Endothelial cell of umbilical vein (primary cell): Measurements from ENCODE around the gene DDX10.

Experiments
- CTCF ChIP-seq, 2 donors: IDR thresholded peaks; 1 replicate in 1 of 2; 2 replicates in 1 of 2; pipeline ENCODE4 v1.5.1; 2011; ENCODE audit warnings: low read length in 2 of 2, mild to moderate bottlenecking in 2 of 2, moderate library complexity in 2 of 2, control low read depth in 1 of 2, inconsistent platforms in 1 of 2, low read depth in 1 of 2; ENCODE audit not compliant: insufficient read depth in 1 of 2; ENCODE audit errors: extremely low read depth in 1 of 2
- EZH2 ChIP-seq: IDR thresholded peaks from 2 replicates; pipeline ENCODE4 v1.6.1; 2012; ENCODE audit warnings: borderline replicate concordance, low read depth, mild to moderate bottlenecking, moderate library complexity, low read length, inconsistent platforms; ENCODE audit not compliant: severe bottlenecking
- FOS ChIP-seq: IDR thresholded peaks from 2 replicates; pipeline ENCODE4 v1.6.1; 2011; ENCODE audit warnings: mild to moderate bottlenecking, low read length, moderate library complexity, borderline replicate concordance; ENCODE audit not compliant: insufficient read depth
- GATA2 ChIP-seq: IDR thresholded peaks from 2 replicates; pipeline ENCODE4 v1.7.0; 2011; ENCODE audit warnings: low read depth, mild to moderate bottlenecking, moderate library complexity, mixed read lengths, low read length; ENCODE audit not compliant: insufficient read length, insufficient read depth
- MAX ChIP-seq: IDR thresholded peaks from 2 replicates; pipeline ENCODE4 v1.6.1; 2011; ENCODE audit not compliant: insufficient read depth, insufficient read length
- MYC ChIP-seq: IDR thresholded peaks from one replicate; pipeline ENCODE4 v1.6.1; 2011; ENCODE audit warnings: mild to moderate bottlenecking, low read depth, low read length
- POLR2A ChIP-seq: IDR thresholded peaks from 2 replicates; pipeline ENCODE4 v1.6.1; 2012; ENCODE audit warnings: low read depth, mild to moderate bottlenecking, control low read depth, low read length

GRCh38 chr11:108805030-108805429 lies 140.2 kb downstream of the DDX10 start:
- no peak for TF ChIP-seq CTCF (IDR thresholded peaks at IDR 0.05; ENCODE audit: extremely low read depth in 1 of 2, insufficient read depth in 1 of 2, low read depth in 1 of 2, low read length in 2 of 2)
- no peak for TF ChIP-seq GATA2
- TF ChIP-seq POLR2A, result no peak
- no peak for TF ChIP-seq EZH2
- no peak for TF ChIP-seq MYC
- TF ChIP-seq MAX, result no peak
- no peak for TF ChIP-seq FOS
